HK-2 (cell line): ENCODE measurements around the gene ARHGEF37.
"Not testable (repeated sequence)": the region's sequence is repeated elsewhere in the genome, so short reads cannot be mapped to it uniquely, and the experiment has no call there.

Experiments used
- DNase-seq: peaks from one replicate; pipeline ENCODE4 v3.0.0-alpha.2; 2018; ENCODE audit not compliant: unreplicated experiment

The ARHGEF37 gene

DNA sequence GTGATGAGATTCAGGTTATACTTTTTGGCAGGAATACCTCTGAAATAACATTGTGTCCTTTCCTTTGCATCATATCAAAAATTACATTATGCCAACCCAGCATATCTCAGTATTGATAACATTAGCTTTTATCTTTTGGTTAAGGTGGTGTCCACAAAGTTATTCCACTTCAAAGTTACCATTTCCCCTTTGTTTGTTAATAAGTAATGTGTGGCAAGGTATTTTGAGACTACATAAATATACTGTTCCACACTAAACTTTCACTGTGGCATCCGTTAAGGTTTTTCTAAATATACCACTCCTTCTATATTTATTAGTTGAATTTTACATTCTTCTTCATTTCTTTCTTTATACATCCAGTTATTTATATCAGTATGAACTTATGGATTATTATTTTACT, 14.1 kb upstream of the ARHGEF37 start:
- DNase-seq = no peak

DNA sequence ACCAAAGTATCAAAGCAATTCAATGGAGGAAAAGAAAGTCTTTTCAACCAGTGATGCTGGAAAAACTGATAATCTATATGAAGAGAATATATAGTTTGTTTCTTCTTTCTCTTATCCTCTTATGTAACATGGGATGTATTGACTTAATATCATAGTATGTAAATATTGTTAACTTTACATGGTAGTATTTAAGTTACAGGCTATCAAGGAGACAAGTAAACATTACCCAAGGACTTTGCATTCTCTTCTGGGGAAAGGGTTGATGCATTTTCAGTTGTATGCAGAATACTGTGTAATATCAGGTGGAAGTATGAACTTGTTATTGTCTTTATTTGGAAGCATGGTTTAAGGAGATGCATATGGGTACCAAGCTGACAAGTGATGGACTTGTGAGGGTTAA, 9.1 kb upstream of the ARHGEF37 start:
- no peak for DNase-seq

GRCh38 chr5:149572576-149573231, 8.6 kb upstream of the ARHGEF37 start:
- no peak for DNase-seq

GRCh38 chr5:149575131-149575530, 6.2 kb upstream of the ARHGEF37 start:
- DNase-seq = no peak

DNA sequence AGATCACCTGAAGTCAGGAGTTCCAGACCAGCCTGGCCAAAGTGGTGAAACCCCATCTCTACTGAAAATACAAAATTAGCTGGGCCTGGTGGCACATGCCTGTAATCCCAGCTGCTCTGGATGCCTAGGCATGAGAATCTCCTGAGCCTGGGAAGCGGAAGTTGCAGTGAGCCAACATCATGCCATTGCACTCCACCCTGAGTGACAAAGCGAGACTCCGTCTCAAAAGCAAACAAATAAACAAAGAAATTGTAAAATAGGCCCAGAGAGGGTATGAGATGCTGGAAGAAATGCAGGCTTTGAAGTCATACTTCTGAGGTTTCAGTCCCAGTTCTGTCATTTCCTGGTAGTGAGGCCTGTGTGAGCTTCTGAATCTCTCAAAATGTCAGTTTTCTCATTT, 5.3 kb upstream of the ARHGEF37 start:
- DNase-seq = no peak

DNA sequence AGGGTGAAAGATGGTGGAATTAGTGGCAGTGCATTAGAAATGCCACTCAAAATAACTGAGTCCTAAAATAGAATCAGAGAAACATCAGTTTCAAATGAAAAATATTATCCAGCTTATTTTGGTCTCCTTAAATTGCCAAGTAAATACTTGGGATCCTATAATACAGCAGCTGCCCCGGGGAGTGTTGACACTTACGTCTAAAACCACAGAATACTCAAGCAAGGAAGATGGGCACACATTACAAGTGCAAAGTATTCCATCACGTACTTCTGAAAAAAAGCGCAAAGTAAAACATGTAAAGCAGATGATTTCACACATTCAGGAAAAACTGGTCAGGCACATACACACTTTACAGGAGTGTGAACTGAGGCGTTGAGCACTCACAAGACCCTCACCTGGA, 2.4 kb upstream of the ARHGEF37 start:
- DNase-seq = no peak

DNA sequence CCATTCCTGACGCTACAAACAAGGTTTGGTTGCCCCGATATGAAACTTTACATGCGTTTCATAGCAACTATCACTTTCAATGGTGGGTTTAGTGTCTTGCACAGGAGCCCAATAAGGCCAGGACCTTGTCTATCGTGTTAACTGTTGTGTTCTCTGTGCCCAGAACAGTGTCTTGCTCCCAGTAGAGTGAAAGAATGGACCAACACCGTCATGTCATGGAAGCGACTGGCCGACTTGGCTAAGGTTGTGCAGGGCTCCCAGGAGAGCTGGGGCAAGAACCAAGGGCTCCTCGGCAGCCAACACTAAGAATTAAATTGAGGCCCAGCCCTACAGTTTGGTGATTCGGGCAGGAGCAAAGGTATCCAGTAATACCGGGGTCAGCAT, 498 bp upstream of the ARHGEF37 start:
- no peak for DNase-seq

- no peak for DNase-seq
Observed at GRCh38 chr5:149581931-149582768, 852 bp downstream of the ARHGEF37 start.

DNA sequence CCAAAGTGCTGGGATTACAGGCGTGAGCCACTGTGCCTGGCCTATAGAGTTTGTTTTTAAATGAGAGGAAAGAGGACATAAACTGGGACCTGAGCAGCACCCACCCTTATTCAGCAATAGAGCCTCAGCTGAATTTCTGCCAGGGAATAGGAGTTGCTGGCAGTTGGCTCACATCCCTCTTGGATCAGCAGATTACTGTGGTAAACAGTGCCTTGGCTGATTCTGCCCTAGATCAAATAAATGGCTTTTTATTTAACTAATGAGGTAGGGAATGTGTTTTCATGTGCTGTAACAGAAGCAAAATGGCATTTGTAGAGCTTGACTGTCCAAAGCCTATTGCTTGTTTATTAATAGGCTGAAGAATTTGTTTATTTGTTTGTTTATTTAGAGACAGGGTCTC, 2.1 kb downstream of the ARHGEF37 start:
- no peak for DNase-seq

DNA sequence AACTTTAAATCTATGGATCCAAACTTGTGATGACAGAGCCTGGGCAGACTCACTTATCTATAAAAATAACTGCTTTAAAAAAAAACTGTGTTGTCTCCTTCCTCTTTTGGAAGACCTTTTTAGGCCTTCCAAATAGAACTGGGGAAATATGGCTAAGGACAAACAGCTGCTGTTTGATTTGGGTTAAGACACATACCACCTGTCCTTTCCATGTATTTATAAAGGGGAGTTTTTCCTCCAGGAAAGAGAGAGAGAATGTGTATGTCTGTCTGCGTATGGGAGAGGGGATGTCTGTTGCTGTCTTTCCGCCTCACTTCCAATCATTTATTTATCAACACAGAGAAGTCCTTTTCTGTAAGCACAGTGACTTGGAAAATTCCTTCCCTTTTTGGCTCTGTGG, 2.8 kb downstream of the ARHGEF37 start:
- DNase-seq = no peak

DNA sequence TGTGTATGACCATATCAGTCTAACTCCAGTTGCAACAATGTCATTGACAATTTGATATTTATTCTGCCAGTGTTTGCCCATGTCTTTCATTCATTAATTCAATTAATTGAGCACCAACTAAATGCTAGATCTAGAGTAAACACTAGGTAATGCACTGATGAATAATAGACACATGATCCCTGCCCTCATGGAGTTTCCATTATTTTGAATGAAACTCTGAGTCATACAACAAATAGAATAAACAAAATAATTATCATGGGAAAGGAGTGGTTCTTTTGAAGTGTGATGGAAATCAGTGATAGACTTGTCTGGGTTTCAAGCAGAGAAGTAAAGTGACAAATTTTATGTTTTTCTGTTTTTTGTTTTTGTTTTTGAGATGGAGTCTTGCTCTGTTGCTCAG, 4.6 kb downstream of the ARHGEF37 start:
- no peak for DNase-seq

- no peak for DNase-seq
Observed at GRCh38 chr5:149586708-149587318, 5.5 kb downstream of the ARHGEF37 start.

DNA sequence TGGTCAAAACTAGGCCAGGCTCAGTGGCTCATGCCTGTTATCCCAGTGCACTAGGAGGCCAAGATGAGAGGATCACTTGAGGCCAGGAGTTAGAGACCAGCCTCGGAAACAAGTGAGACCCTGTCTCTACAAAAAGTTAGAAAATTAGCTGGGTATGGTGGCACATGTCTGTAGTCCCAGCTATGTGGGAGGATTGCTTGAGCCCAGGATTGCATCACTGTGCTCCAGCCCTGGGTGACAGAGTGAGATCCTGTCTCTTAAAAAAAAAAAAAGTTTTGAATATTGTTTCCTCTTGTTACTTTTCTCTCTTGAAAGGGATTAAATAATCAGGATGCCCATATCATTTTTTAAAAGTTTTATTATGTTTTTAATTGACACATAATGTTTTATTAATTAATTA, 7.6 kb downstream of the ARHGEF37 start:
- no peak for DNase-seq

DNA sequence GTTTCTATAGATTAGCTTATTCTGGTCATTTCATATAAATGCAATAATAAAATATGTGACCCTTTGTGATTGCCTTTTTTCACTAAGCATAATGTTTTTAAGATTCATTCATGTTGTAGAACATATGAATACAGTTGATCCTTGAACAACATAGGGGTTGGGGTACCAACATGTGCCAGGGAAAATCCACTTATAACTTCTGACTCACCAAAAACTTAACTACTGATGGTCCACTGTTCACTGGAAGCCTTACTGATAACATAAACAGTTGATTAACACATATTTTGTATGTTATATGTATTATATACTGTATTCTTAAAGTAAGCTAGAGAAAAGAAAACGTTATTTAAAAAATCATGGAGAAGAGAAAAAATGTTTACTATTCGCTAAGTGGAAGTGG, 12.1 kb downstream of the ARHGEF37 start:
- no peak for DNase-seq

- no peak for DNase-seq
Observed at GRCh38 chr5:149594206-149594895, 13.1 kb downstream of the ARHGEF37 start.

DNA sequence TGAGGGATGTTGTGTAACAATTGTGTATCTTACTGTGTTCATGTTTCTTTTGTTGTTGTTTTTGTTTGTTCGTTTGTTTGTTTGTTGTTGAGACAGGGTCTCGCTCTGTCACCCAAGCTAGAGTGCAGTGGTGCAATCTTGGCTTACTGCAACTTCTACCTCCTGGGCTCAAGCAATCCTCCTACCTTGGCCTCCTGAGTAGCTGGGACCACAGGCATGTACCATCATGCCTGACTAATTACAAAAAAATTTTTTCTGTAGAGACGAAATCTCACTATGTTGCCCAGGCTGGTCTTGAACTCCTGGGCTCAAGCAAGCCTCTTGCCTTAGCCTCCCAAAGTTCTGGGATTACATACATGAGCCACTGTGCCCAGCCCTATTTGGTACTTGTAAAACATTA, 13.8 kb downstream of the ARHGEF37 start:
- not testable (repeated sequence) for DNase-seq

GRCh38 chr5:149596712-149597111, 15.4 kb downstream of the ARHGEF37 start:
- DNase-seq = no peak

GRCh38 chr5:149597618-149598017, 16.3 kb downstream of the ARHGEF37 start:
- DNase-seq = no peak

- DNase-seq = not testable (repeated sequence)
Observed at GRCh38 chr5:149598234-149598633, 16.9 kb downstream of the ARHGEF37 start.

DNA sequence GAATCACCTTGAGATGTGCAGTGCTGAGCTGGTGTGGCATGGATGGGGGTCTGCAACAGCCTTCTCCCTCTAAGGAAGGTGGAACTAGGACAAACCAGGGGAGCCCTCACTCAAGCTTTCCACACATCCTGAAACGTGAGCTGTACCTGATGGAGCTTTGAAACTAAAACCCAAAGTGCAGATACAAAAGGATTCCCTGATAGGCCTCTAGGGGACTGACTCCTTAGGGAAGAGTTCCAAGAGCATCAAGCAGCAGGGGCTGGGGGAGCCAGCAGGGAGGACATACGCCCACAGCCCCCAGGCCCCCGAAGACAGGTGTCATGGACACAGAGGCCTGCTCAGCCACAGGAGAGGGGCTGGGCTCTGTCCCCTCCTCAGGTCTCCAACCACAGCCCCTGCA, 17.7 kb downstream of the ARHGEF37 start:
- DNase-seq = no peak

GRCh38 chr5:149599375-149599774, 18.1 kb downstream of the ARHGEF37 start:
- no peak for DNase-seq

GRCh38 chr5:149600932-149601331, 19.6 kb downstream of the ARHGEF37 start:
- no peak for DNase-seq
